ENCODE results near the gene NR5A2. TPM values are rescaled to one million over a fixed set of nuclear protein-coding genes. Genes with fewer than 3 reads are reported as not detected.

NR5A2 gene
- total and polyA plus RNA-seq, 3 donors from 2014 or later, result 1.3 to 4.4 (median 2.3) TPM

DNA sequence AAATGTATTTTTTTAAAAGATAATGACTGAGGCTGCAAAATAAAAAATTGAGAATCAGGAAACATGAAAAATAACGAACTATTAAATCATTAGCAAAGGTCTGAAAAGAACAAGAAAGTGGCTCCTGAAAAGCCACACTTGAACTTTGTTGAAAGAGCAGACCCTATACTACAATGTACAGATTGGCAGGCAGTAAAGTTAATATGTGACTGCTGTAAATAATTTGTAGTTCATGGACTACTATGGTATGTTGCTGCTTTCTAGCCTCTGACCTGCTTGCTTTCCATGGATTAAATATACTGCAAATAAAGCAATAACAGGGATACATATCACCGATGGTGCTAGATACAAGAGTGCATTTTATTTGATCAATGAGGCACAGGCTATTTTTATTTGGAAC, 18.6 kb downstream of the NR5A2 start:
- Histone ChIP-seq H3K27ac (no peak overlapping the region), H3K9me3 (no peaks in the 10 kb centered on the region), H3K27me3 (no peaks in the 10 kb centered on the region)

GRCh38 chr1:200048244-200048643, 20.7 kb downstream of the NR5A2 start:
- Histone ChIP-seq H3K36me3 (ENCODE audit: low read depth, missing control alignments) (no peaks in the 10 kb centered on the region), H3K27me3 (no peaks in the 10 kb centered on the region), H3K9me3 (no peaks in the 10 kb centered on the region), H3K4me1 (no peaks in the 10 kb centered on the region), H3K27ac (no peak overlapping the region), H3K4me3 (no peak overlapping the region)
- no peak for DNase-seq
- 67 to 71% methylated on average over 2 to 5 of the region's 5 CpGs for WGBS, 2 donors
- intact Hi-C loops (cut with DNase I; ENCODE audit: low total_unique reads), result no loop called here
- TF ChIP-seq, protein P1, sequence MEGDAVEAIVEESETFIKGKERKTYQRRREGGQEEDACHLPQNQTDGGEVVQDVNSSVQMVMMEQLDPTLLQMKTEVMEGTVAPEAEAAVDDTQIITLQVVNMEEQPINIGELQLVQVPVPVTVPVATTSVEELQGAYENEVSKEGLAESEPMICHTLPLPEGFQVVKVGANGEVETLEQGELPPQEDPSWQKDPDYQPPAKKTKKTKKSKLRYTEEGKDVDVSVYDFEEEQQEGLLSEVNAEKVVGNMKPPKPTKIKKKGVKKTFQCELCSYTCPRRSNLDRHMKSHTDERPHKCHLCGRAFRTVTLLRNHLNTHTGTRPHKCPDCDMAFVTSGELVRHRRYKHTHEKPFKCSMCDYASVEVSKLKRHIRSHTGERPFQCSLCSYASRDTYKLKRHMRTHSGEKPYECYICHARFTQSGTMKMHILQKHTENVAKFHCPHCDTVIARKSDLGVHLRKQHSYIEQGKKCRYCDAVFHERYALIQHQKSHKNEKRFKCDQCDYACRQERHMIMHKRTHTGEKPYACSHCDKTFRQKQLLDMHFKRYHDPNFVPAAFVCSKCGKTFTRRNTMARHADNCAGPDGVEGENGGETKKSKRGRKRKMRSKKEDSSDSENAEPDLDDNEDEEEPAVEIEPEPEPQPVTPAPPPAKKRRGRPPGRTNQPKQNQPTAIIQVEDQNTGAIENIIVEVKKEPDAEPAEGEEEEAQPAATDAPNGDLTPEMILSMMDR (IDR thresholded peaks at IDR 0.05), result no peak
- no peak for TF ChIP-seq POLR2A (IDR thresholded peaks at IDR 0.05)

More for the DNA sequence above, 18.6 kb downstream of the NR5A2 start:
- intact Hi-C loops (cut with DNase I; ENCODE audit: low total_unique reads), result no loop called here
- no peaks in the 10 kb centered on the region for H3K4me1 ChIP-seq
- H3K36me3 ChIP-seq (ENCODE audit: low read depth, missing control alignments), result no peaks in the 10 kb centered on the region
- WGBS, 2 donors, result 79 to 83% methylated on average over 2 of the region's 2 CpGs
- TF ChIP-seq, protein P1 (IDR thresholded peaks at IDR 0.05), result no peak
- no peak for TF ChIP-seq POLR2A (IDR thresholded peaks at IDR 0.05)
- H3K4me3 ChIP-seq, result no peak overlapping the region
- no peak for DNase-seq

DNA sequence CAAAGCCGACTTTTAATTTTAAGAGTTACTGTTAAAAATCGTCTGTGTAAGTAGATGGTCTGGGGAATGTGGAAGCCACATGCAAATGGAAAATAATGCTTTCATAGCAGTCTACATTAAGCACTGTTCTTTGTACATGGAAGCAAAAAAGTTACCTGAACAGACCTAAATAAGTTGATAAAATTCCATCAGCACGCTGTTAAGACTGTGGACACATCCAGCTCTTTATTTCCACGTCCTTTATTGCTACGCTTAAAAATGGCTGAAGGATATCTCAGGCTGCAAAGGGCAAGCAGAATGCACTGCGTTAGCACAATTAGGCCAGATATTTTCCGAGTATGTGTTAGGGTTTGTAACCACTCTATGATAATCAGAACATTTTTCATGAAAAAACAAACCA, 22.3 kb downstream of the NR5A2 start:
- intact Hi-C loops (cut with DNase I; ENCODE audit: low total_unique reads), result no loop called here
- TF ChIP-seq POLR2A (IDR thresholded peaks at IDR 0.05), result no peak
- Histone ChIP-seq H3K27ac (no peak overlapping the region), H3K27me3 (no peaks in the 10 kb centered on the region), H3K4me3 (no peak overlapping the region), H3K4me1 (no peaks in the 10 kb centered on the region), H3K9me3 (no peaks in the 10 kb centered on the region), H3K36me3 (ENCODE audit: low read depth, missing control alignments) (no peaks in the 10 kb centered on the region)
- no peak for DNase-seq
- 75 to 80% methylated on average over 7 of the region's 7 CpGs for WGBS, 2 donors

DNA sequence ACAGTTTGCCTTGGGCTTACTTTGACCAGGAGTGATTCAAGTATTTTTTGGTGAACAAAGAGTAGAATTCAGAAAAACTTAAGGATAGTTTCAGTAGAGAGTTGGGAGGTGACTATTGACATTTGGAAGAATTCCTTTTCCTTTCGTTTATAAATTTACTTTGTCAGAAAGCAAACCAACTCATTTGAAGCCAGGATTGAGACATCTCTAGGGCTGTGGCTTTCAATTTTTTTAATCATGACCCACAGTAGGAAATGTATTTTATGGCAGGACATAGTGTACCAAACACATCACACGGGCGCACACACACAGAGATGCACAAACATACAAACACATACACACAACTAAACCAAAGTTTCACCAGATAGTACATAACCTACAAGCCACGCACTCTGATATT, 24.1 kb downstream of the NR5A2 start:
- no peaks in the 10 kb centered on the region for H3K27me3 ChIP-seq
- intact Hi-C loops (cut with DNase I; ENCODE audit: low total_unique reads), result no loop called here
- H3K36me3 ChIP-seq (ENCODE audit: low read depth, missing control alignments), result no peaks in the 10 kb centered on the region
- 90 to 92% methylated on average over 4 of the region's 4 CpGs for WGBS, 2 donors
- TF ChIP-seq, protein P1 (IDR thresholded peaks at IDR 0.05), result no peak
- no peak for TF ChIP-seq POLR2A (IDR thresholded peaks at IDR 0.05)
- H3K27ac ChIP-seq, result no peak overlapping the region
- no peaks in the 10 kb centered on the region for H3K9me3 ChIP-seq
- no peak overlapping the region for H3K4me3 ChIP-seq
- no peaks in the 10 kb centered on the region for H3K4me1 ChIP-seq
- DNase-seq, result no peak

DNA sequence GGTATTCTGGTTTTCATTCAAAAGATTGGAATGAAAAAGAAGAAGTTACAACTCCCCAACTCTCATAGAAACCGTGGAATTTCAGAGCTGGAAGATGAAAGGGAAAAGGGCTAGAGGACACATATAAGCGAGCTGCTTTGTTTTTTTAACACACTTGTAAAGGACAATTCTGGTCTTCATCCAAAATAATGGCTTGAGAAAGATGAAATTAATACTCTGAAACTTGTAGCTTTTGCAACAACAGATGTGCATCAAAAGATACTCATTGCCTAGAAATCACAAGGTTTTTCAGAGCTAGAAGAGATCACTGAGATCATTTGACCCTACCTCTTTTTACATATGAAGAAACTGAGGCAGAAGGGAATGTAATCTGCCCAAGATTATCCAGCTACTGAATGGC, 25.6 kb downstream of the NR5A2 start:
- Histone ChIP-seq H3K9me3 (no peaks in the 10 kb centered on the region), H3K36me3 (ENCODE audit: low read depth, missing control alignments) (no peaks in the 10 kb centered on the region), H3K4me3 (no peak overlapping the region), H3K27me3 (no peaks in the 10 kb centered on the region), H3K4me1 (no peaks in the 10 kb centered on the region), H3K27ac (no peak overlapping the region)
- DNase-seq, result no peak
- TF ChIP-seq POLR2A (IDR thresholded peaks at IDR 0.05), result no peak
- TF ChIP-seq, protein P1 (IDR thresholded peaks at IDR 0.05), result no peak
- 52 to 61% methylated on average over 2 of the region's 2 CpGs for WGBS, 2 donors
- intact Hi-C loops (cut with DNase I; ENCODE audit: low total_unique reads), result no loop called here
